GM18526 (cell line): ENCODE measurements around the gene ESRP2.

Experiments
- POLR2A ChIP-seq: IDR thresholded peaks from 3 replicates; pipeline ENCODE4 v1.6.1; 2011; ENCODE audit not compliant: insufficient read length; ENCODE audit errors: extremely low read depth

The ESRP2 gene

GRCh38 chr16:68235887-68236136, at the start of gene ESRP2:
Gene ESRP2, minus strand, starts transcription at chr16:68236127. Its CDS starts 82 bp downstream, at chr16:68236045.
- TF ChIP-seq POLR2A = no peak

GRCh38 chr16:68285683-68286082, 49.8 kb upstream of the ESRP2 start:
- no peak for TF ChIP-seq POLR2A

- TF ChIP-seq POLR2A = no peak
These were observed 48.9 kb upstream of the ESRP2 start for GRCh38 chr16:68284847-68285246.

- no peak for TF ChIP-seq POLR2A
These were observed 48.1 kb upstream of the ESRP2 start for GRCh38 chr16:68283801-68284598.

- TF ChIP-seq POLR2A = no peak
These were observed 47.4 kb upstream of the ESRP2 start for GRCh38 chr16:68283346-68283745.

- no peak for TF ChIP-seq POLR2A
These were observed 46.1 kb upstream of the ESRP2 start for GRCh38 chr16:68282064-68282452.

- TF ChIP-seq POLR2A = no peak
These were observed 45.6 kb upstream of the ESRP2 start for GRCh38 chr16:68281368-68282063.

GRCh38 chr16:68279726-68280558, 44.0 kb upstream of the ESRP2 start:
- no peak for TF ChIP-seq POLR2A

GRCh38 chr16:68276223-68276622, 40.3 kb upstream of the ESRP2 start:
- no peak for TF ChIP-seq POLR2A

- no peak for TF ChIP-seq POLR2A
These were observed 39.8 kb upstream of the ESRP2 start for GRCh38 chr16:68275611-68276191.

GRCh38 chr16:68274441-68274840, 38.5 kb upstream of the ESRP2 start:
- no peak for TF ChIP-seq POLR2A

GRCh38 chr16:68273896-68274295, 38.0 kb upstream of the ESRP2 start:
- no peak for TF ChIP-seq POLR2A

GRCh38 chr16:68273459-68273858, 37.5 kb upstream of the ESRP2 start:
- no peak for TF ChIP-seq POLR2A

GRCh38 chr16:68272507-68273209, 36.7 kb upstream of the ESRP2 start:
- TF ChIP-seq POLR2A = no peak

- TF ChIP-seq POLR2A = no peak
These were observed 34.4 kb upstream of the ESRP2 start for GRCh38 chr16:68270353-68270752.
